Prostate gland (tissue), 2 donors: ENCODE measurements around the gene PEX16. TPM values are rescaled to one million over a fixed set of nuclear protein-coding genes. Genes with fewer than 3 reads are reported as not detected.

ENCODE experiments used
- DNase-seq: peaks from one replicate; pipeline ENCODE4 v3.0.0-alpha.2; 2019; ENCODE audit warnings: low spot score
- H3K27ac ChIP-seq, 2 donors: fragments of 200-600 bp; sonication (generic); 2 replicates each; pipeline ENCODE4 v1.5.1; 2017 to 2019
- H3K27me3 ChIP-seq: fragments of 200-600 bp; sonication (generic); replicated peaks from 2 replicates; pipeline ENCODE4 v1.5.1; 2019; ENCODE audit not compliant: insufficient read depth
- H3K36me3 ChIP-seq, 2 donors: fragments of 200-600 bp; sonication (generic); 1 replicate in 1 of 2; 2 replicates in 1 of 2; pipeline versions ENCODE4 v1.5.1 to v1.8.1; 2017 to 2019
- H3K4me1 ChIP-seq: fragments of 200-600 bp; sonication (generic); replicated peaks from 2 replicates; pipeline ENCODE4 v1.5.1; 2019
- H3K4me3 ChIP-seq, 2 donors: fragments of 200-600 bp; sonication (generic); 2 replicates each; pipeline ENCODE4 v1.5.1; 2017 to 2019
- H3K9me3 ChIP-seq: fragments of 200-600 bp; sonication (generic); 2 replicates; pipeline ENCODE4 v1.5.1; 2017
- POLR2A ChIP-seq: fragments of 450-650 bp; IDR thresholded peaks from one replicate; pipeline ENCODE4 v1.6.1; 2016; ENCODE audit warnings: antibody characterized with exemption, mild to moderate bottlenecking
- POLR2AphosphoS5 ChIP-seq: sonication (generic); formaldehyde crosslinking; IDR thresholded peaks from one replicate; pipeline ENCODE4 v1.6.1; 2017; ENCODE audit warnings: antibody characterized with exemption
- WGBS: methylation state at CpG from one replicate; pipeline ENCODE4 v1.1.5; 2018; 5-methylcytosine and 5-hydroxymethylcytosine counted together
- intact Hi-C: fragments of 100-400 bp; cut with DNase I; formaldehyde crosslinking; loops from one replicate; pipeline ENCODE4 v1.14.2; 2022
- total RNA-seq, 2 donors: library from RNA; depleted of rRNA; stranded (reverse); fragments of >200 nt; gene quantifications; one replicate each; pipeline ENCODE4 v1.1.0, GENCODE V29; 2016
- TF ChIP-seq, protein P1 (sequence below), 4 experiments: fragments of 200-600 bp in 2 of 4; fragments of 450-650 bp in 2 of 4; sonication (generic) in 2 of 4; IDR thresholded peaks; 1 replicate in 3 of 4; 2 replicates in 1 of 4; pipeline ENCODE4 v1.5.1; 2016 to 2019; ENCODE audit warnings: antibody characterized with exemption in 4 of 4, mild to moderate bottlenecking in 2 of 4, moderate library complexity in 2 of 4

Gene PEX16
- total RNA-seq, 2 donors from 2014 or later = 31.8 to 35.4 TPM

DNA sequence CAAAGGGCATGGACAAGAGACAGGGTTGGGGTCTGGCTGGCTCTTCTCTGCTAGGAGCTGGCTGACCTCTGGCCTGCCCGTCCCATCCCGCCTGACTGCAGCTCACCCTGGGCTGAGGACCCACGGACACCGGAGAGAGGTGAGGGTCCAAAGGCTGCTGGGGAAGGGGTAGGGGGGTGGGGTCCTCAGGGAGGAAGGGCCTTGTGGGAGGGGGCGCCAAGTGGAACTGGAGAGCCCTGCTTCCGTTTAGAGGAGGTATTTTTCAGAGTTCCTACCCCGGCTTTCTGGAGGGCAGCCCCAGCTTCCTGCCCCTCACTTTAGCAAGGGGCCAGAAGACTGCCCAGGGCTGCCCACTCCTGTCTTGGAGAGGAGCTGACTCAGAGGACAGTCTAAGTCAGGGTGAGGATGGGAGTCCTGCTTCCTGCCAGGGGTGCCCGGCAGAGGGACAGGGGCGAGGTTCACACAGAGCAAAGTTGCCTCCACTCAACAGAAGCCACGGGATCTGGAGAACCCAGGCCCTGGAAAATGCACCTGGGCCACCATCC lies 11.9 kb upstream of the PEX16 start:
- intact Hi-C loops = no loop called here
- H3K27me3 ChIP-seq = no peaks in the 10 kb centered on the region
- no peaks in the 10 kb centered on the region for H3K36me3 ChIP-seq
- H3K27ac ChIP-seq = no peak overlapping the region
- 62% methylated on average over 10 of the region's 10 CpGs for WGBS
- H3K4me1 ChIP-seq = peaks cover 13% of the 10 kb centered on the region
- DNase-seq = no peak
- TF ChIP-seq POLR2AphosphoS5 (no peak), POLR2A (no peak)
- TF ChIP-seq, protein P1, sequence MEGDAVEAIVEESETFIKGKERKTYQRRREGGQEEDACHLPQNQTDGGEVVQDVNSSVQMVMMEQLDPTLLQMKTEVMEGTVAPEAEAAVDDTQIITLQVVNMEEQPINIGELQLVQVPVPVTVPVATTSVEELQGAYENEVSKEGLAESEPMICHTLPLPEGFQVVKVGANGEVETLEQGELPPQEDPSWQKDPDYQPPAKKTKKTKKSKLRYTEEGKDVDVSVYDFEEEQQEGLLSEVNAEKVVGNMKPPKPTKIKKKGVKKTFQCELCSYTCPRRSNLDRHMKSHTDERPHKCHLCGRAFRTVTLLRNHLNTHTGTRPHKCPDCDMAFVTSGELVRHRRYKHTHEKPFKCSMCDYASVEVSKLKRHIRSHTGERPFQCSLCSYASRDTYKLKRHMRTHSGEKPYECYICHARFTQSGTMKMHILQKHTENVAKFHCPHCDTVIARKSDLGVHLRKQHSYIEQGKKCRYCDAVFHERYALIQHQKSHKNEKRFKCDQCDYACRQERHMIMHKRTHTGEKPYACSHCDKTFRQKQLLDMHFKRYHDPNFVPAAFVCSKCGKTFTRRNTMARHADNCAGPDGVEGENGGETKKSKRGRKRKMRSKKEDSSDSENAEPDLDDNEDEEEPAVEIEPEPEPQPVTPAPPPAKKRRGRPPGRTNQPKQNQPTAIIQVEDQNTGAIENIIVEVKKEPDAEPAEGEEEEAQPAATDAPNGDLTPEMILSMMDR (IDR thresholded peaks at IDR 0.05) = no peak
- no peak overlapping the region for H3K4me3 ChIP-seq
- H3K9me3 ChIP-seq = no peaks in the 10 kb centered on the region

DNA sequence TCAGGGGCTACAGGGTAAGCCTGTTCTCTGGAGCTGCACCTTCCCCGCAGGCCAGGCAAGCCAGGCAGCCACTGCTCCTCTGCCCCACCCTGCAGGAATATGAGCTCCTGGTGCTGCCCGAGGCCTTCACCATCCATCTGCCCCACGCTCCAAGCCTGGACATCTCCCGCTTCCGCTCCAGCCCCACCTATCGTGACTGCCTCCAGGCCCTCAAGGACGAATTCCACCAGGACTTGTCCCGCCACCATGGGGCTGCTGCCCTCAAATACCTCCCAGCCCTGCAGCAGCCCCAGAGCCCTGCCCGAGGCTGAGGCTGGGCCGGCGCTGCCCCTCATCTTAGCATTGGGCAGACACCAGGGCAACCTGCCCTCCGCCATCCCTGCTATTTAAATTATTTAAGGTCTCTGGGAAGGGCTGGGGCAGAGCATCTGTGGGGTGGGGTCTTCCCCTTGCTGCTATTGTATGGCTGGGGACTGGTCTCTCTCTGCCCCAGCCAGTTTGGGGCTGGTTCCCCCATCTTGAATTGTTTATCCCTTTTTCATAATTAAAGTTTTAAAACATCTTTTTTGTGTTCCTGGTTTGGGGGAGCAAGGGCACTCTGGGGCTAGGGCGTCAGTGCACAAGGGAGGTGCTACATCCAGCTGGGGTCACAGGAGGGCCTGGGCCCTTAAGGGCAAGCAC lies 11.0 kb upstream of the PEX16 start:
- Histone ChIP-seq H3K9me3 (no peaks in the 10 kb centered on the region), H3K36me3 (no peaks in the 10 kb centered on the region), H3K27ac (no peak overlapping the region), H3K4me1 (peaks cover 4% of the 10 kb centered on the region), H3K4me3 (no peak overlapping the region), H3K27me3 (no peaks in the 10 kb centered on the region)
- TF ChIP-seq POLR2A = no peak
- TF ChIP-seq POLR2AphosphoS5 = no peak
- TF ChIP-seq, protein P1 (IDR thresholded peaks at IDR 0.05) = no peak
- WGBS = 58% methylated on average over 13 of the region's 13 CpGs
- no peak for DNase-seq
- intact Hi-C loops = no loop called here

DNA sequence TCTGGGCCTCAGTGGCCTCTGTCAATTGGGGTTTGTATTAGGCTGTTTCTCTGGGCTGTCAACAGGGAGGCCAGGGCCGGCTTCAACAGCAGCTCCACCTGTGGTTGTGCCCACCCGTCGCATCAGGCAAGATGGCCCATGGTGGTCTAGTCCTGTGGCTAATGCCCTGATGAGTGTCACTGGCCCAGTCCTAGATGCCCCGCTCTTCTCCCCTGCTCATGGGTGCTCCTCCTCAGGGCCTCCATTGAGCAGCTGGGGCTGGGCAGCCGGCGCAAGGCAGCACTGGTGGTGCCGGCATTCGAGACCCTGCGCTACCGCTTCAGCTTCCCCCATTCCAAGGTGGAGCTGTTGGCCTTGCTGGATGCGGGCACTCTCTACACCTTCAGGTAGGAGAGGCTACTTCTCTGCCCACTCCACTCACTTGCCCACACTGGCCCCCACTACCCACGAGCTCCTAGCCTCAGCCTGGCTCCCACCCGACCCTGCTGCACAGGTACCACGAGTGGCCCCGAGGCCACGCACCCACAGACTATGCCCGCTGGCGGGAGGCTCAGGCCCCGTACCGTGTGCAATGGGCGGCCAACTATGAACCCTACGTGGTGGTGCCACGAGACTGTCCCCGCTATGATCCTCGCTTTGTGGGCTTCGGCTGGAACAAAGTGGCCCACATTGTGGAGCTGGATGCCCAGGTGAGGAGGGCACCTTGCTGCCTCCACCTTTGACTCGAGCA lies 10.2 kb upstream of the PEX16 start:
- H3K4me3 ChIP-seq = no peak overlapping the region
- no peaks in the 10 kb centered on the region for H3K27me3 ChIP-seq
- DNase-seq = no peak
- H3K4me1 ChIP-seq = no peaks in the 10 kb centered on the region
- no peaks in the 10 kb centered on the region for H3K9me3 ChIP-seq
- H3K36me3 ChIP-seq = no peaks in the 10 kb centered on the region
- intact Hi-C loops = no loop called here
- H3K27ac ChIP-seq = no peak overlapping the region
- WGBS = 86% methylated on average over 27 of the region's 27 CpGs
- no peak for TF ChIP-seq POLR2AphosphoS5
- no peak for TF ChIP-seq POLR2A
- TF ChIP-seq, protein P1 (IDR thresholded peaks at IDR 0.05) = no peak

DNA sequence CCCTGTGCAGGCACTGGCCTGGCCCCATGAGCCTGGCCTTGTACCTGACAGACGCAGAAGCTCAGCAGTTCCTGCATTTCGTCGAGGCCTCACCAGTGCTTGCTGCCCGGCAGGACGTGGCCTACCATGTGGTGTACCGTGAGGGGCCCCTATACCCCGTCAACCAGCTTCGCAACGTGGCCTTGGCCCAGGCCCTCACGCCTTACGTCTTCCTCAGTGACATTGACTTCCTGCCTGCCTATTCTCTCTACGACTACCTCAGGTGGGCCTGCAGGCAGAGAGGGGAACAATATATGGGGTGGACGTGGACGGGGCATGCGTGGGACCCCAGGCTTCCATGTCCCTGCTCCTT lies 9.6 kb upstream of the PEX16 start:
- 75% methylated on average over 15 of the region's 15 CpGs for WGBS
- no peaks in the 10 kb centered on the region for H3K4me1 ChIP-seq

More for the DNA sequence above, 9.6 kb upstream of the PEX16 start:
- intact Hi-C loops = no loop called here
- TF ChIP-seq, protein P1 (IDR thresholded peaks at IDR 0.05) = no peak
- TF ChIP-seq POLR2A (no peak), POLR2AphosphoS5 (no peak)
- H3K27me3 ChIP-seq = no peaks in the 10 kb centered on the region
- no peak overlapping the region for H3K4me3 ChIP-seq
- H3K36me3 ChIP-seq = no peaks in the 10 kb centered on the region
- H3K9me3 ChIP-seq = no peaks in the 10 kb centered on the region
- DNase-seq = no peak
- H3K27ac ChIP-seq = no peak overlapping the region
